Endothelial cell of umbilical vein (primary cell): Measurements from ENCODE around the gene SGCD.

ENCODE experiments used
- CTCF ChIP-seq, 2 donors: IDR thresholded peaks; 1 replicate in 1 of 2; 2 replicates in 1 of 2; pipeline ENCODE4 v1.5.1; 2011; ENCODE audit warnings: low read length in 2 of 2, mild to moderate bottlenecking in 2 of 2, moderate library complexity in 2 of 2, control low read depth in 1 of 2, inconsistent platforms in 1 of 2, low read depth in 1 of 2; ENCODE audit not compliant: insufficient read depth in 1 of 2; ENCODE audit errors: extremely low read depth in 1 of 2
- EZH2 ChIP-seq: IDR thresholded peaks from 2 replicates; pipeline ENCODE4 v1.6.1; 2012; ENCODE audit warnings: borderline replicate concordance, low read depth, mild to moderate bottlenecking, moderate library complexity, low read length, inconsistent platforms; ENCODE audit not compliant: severe bottlenecking
- GATA2 ChIP-seq: IDR thresholded peaks from 2 replicates; pipeline ENCODE4 v1.7.0; 2011; ENCODE audit warnings: low read depth, mild to moderate bottlenecking, moderate library complexity, mixed read lengths, low read length; ENCODE audit not compliant: insufficient read length, insufficient read depth
- JUN ChIP-seq: IDR thresholded peaks from 2 replicates; pipeline ENCODE4 v1.6.1; 2011; ENCODE audit warnings: borderline replicate concordance, low read depth; ENCODE audit not compliant: insufficient read length, insufficient read depth
- POLR2A ChIP-seq: IDR thresholded peaks from 2 replicates; pipeline ENCODE4 v1.6.1; 2012; ENCODE audit warnings: low read depth, mild to moderate bottlenecking, control low read depth, low read length
- POLR2AphosphoS5 ChIP-seq: IDR thresholded peaks from 2 replicates; pipeline ENCODE4 v1.6.1; 2012; ENCODE audit warnings: low read depth, mild to moderate bottlenecking, control low read depth, low read length, moderate library complexity; ENCODE audit not compliant: insufficient read depth

DNA sequence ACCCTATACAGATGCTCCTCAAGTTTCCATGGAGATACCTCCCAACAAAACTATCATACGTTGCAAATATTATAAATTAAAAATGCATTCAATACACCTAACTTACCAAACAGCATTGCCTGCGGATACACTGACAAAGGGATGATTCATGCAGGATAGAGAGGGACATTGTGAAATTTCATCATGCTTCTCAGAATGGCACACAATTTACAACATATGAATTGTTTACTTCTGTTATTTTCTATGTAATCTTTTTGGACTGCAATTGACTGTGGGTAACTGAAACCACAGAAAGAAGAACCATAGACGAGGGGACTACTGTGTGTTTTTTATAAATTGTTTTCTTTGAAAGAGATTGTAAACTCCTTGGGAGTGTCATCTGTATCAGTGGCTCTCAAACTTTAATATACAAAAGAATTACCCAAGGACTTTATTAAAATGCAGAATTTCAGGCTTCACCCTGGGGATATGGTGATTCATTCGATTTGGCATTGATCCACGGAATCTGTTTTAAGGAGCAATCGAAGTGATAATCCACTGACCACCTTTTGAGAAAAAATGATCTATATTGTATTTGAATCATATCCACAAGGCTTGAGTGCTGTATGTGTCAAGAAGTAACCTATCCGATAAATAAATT, 146.4 kb downstream of the SGCD start:
- TF ChIP-seq POLR2AphosphoS5, result no peak
- no peak for TF ChIP-seq CTCF (IDR thresholded peaks at IDR 0.05; ENCODE audit: extremely low read depth in 1 of 2, insufficient read depth in 1 of 2, low read depth in 1 of 2, low read length in 2 of 2)
- TF ChIP-seq POLR2A, result no peak
- TF ChIP-seq JUN, result no peak
- no peak for TF ChIP-seq GATA2
- TF ChIP-seq EZH2, result no peak
